A549 (cell line): ENCODE measurements around the gene ITGA5. TPM values are rescaled to one million over a fixed set of nuclear protein-coding genes. Genes with fewer than 3 reads are reported as not detected.

Source experiments
- ATAC-seq, 2 experiments: fragments of 200-7000 bp in 1 of 2; fragments of >200 bp in 1 of 2; cut with Nextera tagmentation in 1 of 2; cut with Tn5 transposase in 1 of 2; 3 replicates each; pipeline versions ENCODE4 v1.8.0 to v1.9.1; 2018 to 2020; ENCODE audit warnings: mild to moderate bottlenecking in 1 of 2, moderate library complexity in 1 of 2
- CTCF ChIA-PET: fragments of 300-600 bp; sonication (Branson Sonifier 250); formaldehyde crosslinking; extraction: SDS; loops from one replicate; lab custom pipeline; 2021; ENCODE audit warnings: antibody characterized with exemption, inconsistent platforms; lab: Yijun Ruan, JAX
- POLR2A ChIA-PET: fragments of 350-600 bp; formaldehyde crosslinking; extraction: SDS; loops from one replicate; lab custom pipeline; 2021; ENCODE audit warnings: antibody characterized with exemption, inconsistent platforms; lab: Yijun Ruan, JAX
- DNase-seq, 2 experiments: peaks; one replicate each; pipeline versions ENCODE4 v3.0.0 to v3.0.0-alpha.2; 2011 to 2016; ENCODE audit warnings: low read depth in 1 of 2, low spot score in 1 of 2
- FAIRE-seq: peaks from 2 replicates; lab custom pipeline; 2011; peaks lifted over from hg19 to GRCh38; lab: Jason Lieb, UNC
- H3K27ac ChIP-seq, 2 experiments: fragments of >200 bp; sonication (Bioruptor Twin); formaldehyde crosslinking; 3 replicates each; pipeline ENCODE4 v1.5.1; 2016 to 2017
- H3K4me1 ChIP-seq: fragments of >200 bp; sonication (Bioruptor Twin); formaldehyde crosslinking; 3 replicates; pipeline ENCODE4 v1.6.1; 2016
- H3K4me2 ChIP-seq: fragments of >200 bp; sonication (Bioruptor Twin); formaldehyde crosslinking; 3 replicates; pipeline ENCODE4 v1.6.1; 2016
- H3K4me3 ChIP-seq: fragments of >200 bp; sonication (Bioruptor Twin); formaldehyde crosslinking; 3 replicates; pipeline ENCODE4 v1.5.1; 2016
- H3K9me3 ChIP-seq: fragments of >200 bp; sonication (Bioruptor Twin); formaldehyde crosslinking; 3 replicates; pipeline ENCODE4 v1.6.1; 2016
- ATOH8 ChIP-seq: fragments of 250-450 bp; sonication (Bioruptor Pico); IDR thresholded peaks from 2 replicates; pipeline ENCODE4 v1.5.0; 2020; ENCODE audit warnings: low read depth, mild to moderate bottlenecking, moderate library complexity
- CBX2 ChIP-seq: fragments of 200-600 bp; sonication (generic); IDR thresholded peaks from 2 replicates; pipeline ENCODE4 v1.6.1; 2016; ENCODE audit warnings: low read depth, mild to moderate bottlenecking, borderline replicate concordance
- CHD2 ChIP-seq: fragments of 150-350 bp; IDR thresholded peaks from 2 replicates; pipeline ENCODE4 v1.6.1; 2014; ENCODE audit warnings: low read length; ENCODE audit not compliant: partially characterized antibody
- CHD4 ChIP-seq: fragments of 200-600 bp; sonication (generic); IDR thresholded peaks from 2 replicates; pipeline ENCODE4 v1.6.1; 2016; ENCODE audit warnings: antibody characterized with exemption, mild to moderate bottlenecking, borderline replicate concordance
- E2F6 ChIP-seq: IDR thresholded peaks from 2 replicates; pipeline ENCODE4 v1.6.1; 2012; ENCODE audit warnings: low read depth, borderline replicate concordance
- EHF ChIP-seq: fragments of 250-450 bp; sonication (Bioruptor Pico); IDR thresholded peaks from 2 replicates; pipeline ENCODE4 v1.5.0; 2020; ENCODE audit warnings: mild to moderate bottlenecking
- EHMT2 ChIP-seq: fragments of 200-600 bp; sonication (generic); IDR thresholded peaks from 2 replicates; pipeline ENCODE4 v1.6.1; 2016; ENCODE audit warnings: antibody characterized with exemption, low read depth, mild to moderate bottlenecking, moderate library complexity
- FOSB ChIP-seq: fragments of 250-450 bp; sonication (Bioruptor Pico); IDR thresholded peaks from 2 replicates; pipeline ENCODE4 v1.5.0; 2020; ENCODE audit warnings: mild to moderate bottlenecking, moderate library complexity
- FOXS1 ChIP-seq: fragments of 250-450 bp; sonication (Bioruptor Pico); IDR thresholded peaks from 2 replicates; pipeline ENCODE4 v1.5.0; 2020; ENCODE audit warnings: mild to moderate bottlenecking, moderate library complexity
- HES2 ChIP-seq: fragments of >200 bp; sonication (Bioruptor Twin); formaldehyde crosslinking; IDR thresholded peaks from 2 replicates; pipeline ENCODE4 v1.6.1; 2016
- HOXA7 ChIP-seq: fragments of 250-450 bp; sonication (Bioruptor Pico); IDR thresholded peaks from 2 replicates; pipeline ENCODE4 v1.5.0; 2020; ENCODE audit warnings: mild to moderate bottlenecking, moderate library complexity
- JUN ChIP-seq, 2 experiments: fragments of >200 bp; sonication (Bioruptor Twin); formaldehyde crosslinking; IDR thresholded peaks; 2 replicates in 1 of 2; 3 replicates in 1 of 2; pipeline ENCODE4 v1.6.1; 2016 to 2017
- JUNB ChIP-seq: fragments of >200 bp; sonication (Bioruptor Twin); formaldehyde crosslinking; IDR thresholded peaks from 2 replicates; pipeline ENCODE4 v1.6.1; 2016
- KDM1A ChIP-seq: fragments of 200-600 bp; sonication (generic); IDR thresholded peaks from 2 replicates; pipeline ENCODE4 v1.6.1; 2016; ENCODE audit warnings: low read depth, mild to moderate bottlenecking
- KDM5A ChIP-seq: fragments of 200-600 bp; sonication (generic); IDR thresholded peaks from 2 replicates; pipeline ENCODE4 v1.6.1; 2016; ENCODE audit warnings: antibody characterized with exemption, mild to moderate bottlenecking
- MAFK ChIP-seq: fragments of 450-650 bp; IDR thresholded peaks from 2 replicates; pipeline ENCODE4 v1.6.1; 2014; ENCODE audit not compliant: partially characterized antibody
- MAZ ChIP-seq: fragments of 150-350 bp; IDR thresholded peaks from 2 replicates; pipeline ENCODE4 v1.6.1; 2014; ENCODE audit warnings: antibody characterized with exemption, low read depth, low read length, borderline replicate concordance
- NFE2L2 ChIP-seq: fragments of 150-350 bp; conservative IDR thresholded peaks from 2 replicates; pipeline ENCODE4 v1.6.1; 2014; ENCODE audit warnings: low read length
- NR3C1 ChIP-seq: fragments of >200 bp; sonication (Bioruptor Twin); formaldehyde crosslinking; IDR thresholded peaks from 3 replicates; pipeline ENCODE4 v1.6.1; 2017
- POLR2A ChIP-seq: IDR thresholded peaks from 2 replicates; pipeline ENCODE4 v1.6.1; 2012; ENCODE audit warnings: mild to moderate bottlenecking, low read length
- POLR2AphosphoS2 ChIP-seq: conservative IDR thresholded peaks from 2 replicates; pipeline ENCODE4 v1.6.1; 2012; ENCODE audit warnings: low read length, improper control_type of control experiment, inconsistent platforms
- RCOR1 ChIP-seq: fragments of 150-350 bp; IDR thresholded peaks from 2 replicates; pipeline ENCODE4 v1.6.1; 2014; ENCODE audit warnings: antibody characterized with exemption, low read length, low read depth
- REST ChIP-seq: fragments of 200-600 bp; sonication (generic); IDR thresholded peaks from 2 replicates; pipeline ENCODE4 v1.6.1; 2016; ENCODE audit warnings: antibody characterized with exemption, mild to moderate bottlenecking, moderate library complexity
- RFX5 ChIP-seq: fragments of 450-650 bp; IDR thresholded peaks from 2 replicates; pipeline ENCODE4 v1.7.1; 2014; ENCODE audit warnings: antibody characterized with exemption, mild to moderate bottlenecking, moderate library complexity
- SMC3 ChIP-seq: fragments of >200 bp; sonication (Bioruptor Twin); formaldehyde crosslinking; IDR thresholded peaks from 3 replicates; pipeline ENCODE4 v1.6.1; 2018; ENCODE audit warnings: inconsistent platforms
- TFCP2L1 ChIP-seq: fragments of 250-450 bp; sonication (Bioruptor Pico); IDR thresholded peaks from 2 replicates; pipeline ENCODE4 v1.5.0; 2021; ENCODE audit warnings: mild to moderate bottlenecking
- USF2 ChIP-seq: fragments of 450-650 bp; IDR thresholded peaks from 2 replicates; pipeline ENCODE4 v1.6.1; 2014; ENCODE audit warnings: antibody characterized with exemption
- ZFP36 ChIP-seq: fragments of 450-650 bp; IDR thresholded peaks from 2 replicates; pipeline ENCODE4 v1.6.1; 2014; ENCODE audit warnings: borderline replicate concordance; ENCODE audit not compliant: partially characterized antibody
- WGBS: methylation state at CpG from one replicate; pipeline ENCODE4 v1.1.6; 2017; ENCODE audit errors: missing lambda C conversion rate; 5-methylcytosine and 5-hydroxymethylcytosine counted together
- polyA plus RNA-seq, 4 experiments: library from polyadenylated mRNA; depleted of rRNA in 3 of 4; stranded (reverse); fragments of >200 nt; fragmentation: RNase III in 1 of 4; extraction: RNeasy Plus Mini Kit Qiagen cat#74134 plus additional on column Dnase treatment in 1 of 4; gene quantifications; 2 replicates in 3 of 4; 3 replicates in 1 of 4; pipeline ENCODE4 v1.2.3, GENCODE V29; 2011 to 2017

Gene ITGA5
- polyA plus RNA-seq, 2 of the 4 experiments (the other 2 are of a cell fraction) = 27.2 to 31.7 TPM

- peaks cover 65% of the 10 kb centered on the region for H3K4me1 ChIP-seq
- CTCF ChIA-PET = interaction anchor here (1.1 to 47.9 kb wide), 4 partner anchors 13 to 53 kb away, joined by 3 to 1279 read pairs (median 110); no protein-coding TSS in a partner anchor
Observed at GRCh38 chr12:54421175-54421878, 2.3 kb upstream of the ITGA5 start.

GRCh38 chr12:54420766-54421144 lies 1.7 kb upstream of the ITGA5 start:
- TF ChIP-seq HOXA7 (CRISPR knock-in tag) = no peak
- 94% methylated on average over 2 of the region's 2 CpGs for WGBS
- POLR2A ChIA-PET = interaction anchor here (0.7 kb wide), 1 partner anchor 21 kb away, joined by 3 read pairs; no protein-coding TSS in a partner anchor
- Histone ChIP-seq H3K27ac (peak overlapping the region; percentile 94 to 99), H3K4me2 (peak overlapping the region; percentile 81), H3K4me3 (no peak overlapping the region), H3K4me1 (peaks cover 65% of the 10 kb centered on the region), H3K9me3 (no peaks in the 10 kb centered on the region)
- no peak for ATAC-seq
- no peak for DNase-seq
- CTCF ChIA-PET = interaction anchor here (0.9 to 47.9 kb wide), 5 partner anchors 14 to 52 kb away, joined by 3 to 1279 read pairs (median 11); no protein-coding TSS in a partner anchor
- FAIRE-seq = no peak

More at GRCh38 chr12:54421175-54421878, 2.3 kb upstream of the ITGA5 start:
- H3K4me3 ChIP-seq = no peak overlapping the region
- H3K27ac ChIP-seq = peak overlapping the region; percentile 94 to 99
- no peaks in the 10 kb centered on the region for H3K9me3 ChIP-seq
- FAIRE-seq = no peak
- TF ChIP-seq JUNB = no peak
- no peak for TF ChIP-seq HOXA7 (CRISPR knock-in tag)
- TF ChIP-seq EHMT2 = no peak
- no peak for TF ChIP-seq EHF (CRISPR knock-in tag)
- TF ChIP-seq MAFK = no peak
- no peak for TF ChIP-seq FOXS1
- TF ChIP-seq USF2 = no peak
- no peak for TF ChIP-seq RCOR1
- TF ChIP-seq ZFP36 = no peak
- no peak for TF ChIP-seq KDM5A
- TF ChIP-seq ATOH8 (CRISPR knock-in tag) = no peak
- TF ChIP-seq NFE2L2 = no peak
- no peak for TF ChIP-seq NR3C1
- no peak for TF ChIP-seq MAZ
- no peak for TF ChIP-seq JUN (IDR thresholded peaks at IDR 0.05)
- no peak for TF ChIP-seq KDM1A
- no peak for TF ChIP-seq SMC3
- TF ChIP-seq HES2 = no peak
- peak in 1 of 2 experiments; percentile 5; a peak in 1 of 6 replicates for ATAC-seq
- POLR2A ChIA-PET = no interaction called here
- peak overlapping the region; percentile 81 for H3K4me2 ChIP-seq
- DNase-seq = no peak
- 55% methylated on average over 4 of the region's 4 CpGs for WGBS

GRCh38 chr12:54418441-54419087 lies 502 bp downstream of the ITGA5 start:
- DNase-seq (no peak), FAIRE-seq (no peak), ATAC-seq (peak; percentile 10 to 20; a peak in 4 of 6 replicates)
- Histone ChIP-seq H3K4me3 (peak overlapping the region; percentile 77), H3K4me1 (peaks cover 66% of the 10 kb centered on the region), H3K4me2 (peak overlapping the region; percentile 81), H3K27ac (peak overlapping the region; percentile 94 to 99), H3K9me3 (no peaks in the 10 kb centered on the region)
- ChIA-PET POLR2A (interaction anchor here (2.1 kb wide), 1 partner anchor 19 kb away, joined by 7 read pairs; no protein-coding TSS in a partner anchor), CTCF (interaction anchor here (0.9 to 47.9 kb wide), 5 partner anchors 16 to 39 kb away, joined by 3 to 1279 read pairs (median 11); no protein-coding TSS in a partner anchor)
- WGBS = under 1% methylated on average over 20 of the region's 35 CpGs
- TF ChIP-seq RFX5 (no peak), CHD2 (no peak), POLR2AphosphoS2 (no peak), EHF (CRISPR knock-in tag) (no peak), CHD4 (no peak), REST (no peak), TFCP2L1 (CRISPR knock-in tag) (no peak), FOSB (CRISPR knock-in tag) (no peak), CBX2 (no peak), E2F6 (no peak), POLR2A (no peak), KDM1A (no peak)
